ENCODE results near the gene BCL11B. TPM values are rescaled to one million over a fixed set of nuclear protein-coding genes. Genes with fewer than 3 reads are reported as not detected.

BCL11B gene
- total and polyA plus RNA-seq, 2 of the 8 experiments (the other 6 are each of a cell fraction or from before 2014, with no cell fraction given) = 0.63 to 5.9 TPM

- TF ChIP-seq CHD2 (IDR thresholded peaks at IDR 0.05; ENCODE audit: low read length) = no peak
- TF ChIP-seq EP300 (IDR thresholded peaks at IDR 0.05; ENCODE audit: borderline replicate concordance in 1 of 2, low read depth in 2 of 2, low read length in 2 of 2) = no peak
- TF ChIP-seq ASH2L (IDR thresholded peaks at IDR 0.05; ENCODE audit: low read length) = no peak
- no peak for TF ChIP-seq POU5F1 (IDR thresholded peaks at IDR 0.05; ENCODE audit: low read depth, low read length)
- TF ChIP-seq SUZ12 (IDR thresholded peaks at IDR 0.05; ENCODE audit: low read length) = no peak
- TF ChIP-seq CBX5 (IDR thresholded peaks at IDR 0.05; ENCODE audit: low read depth, low read length) = no peak
- no peak for TF ChIP-seq PHF8 (conservative IDR thresholded peaks at IDR 0.05; ENCODE audit: low read depth, low read length)
- TF ChIP-seq JUN (IDR thresholded peaks at IDR 0.05; ENCODE audit: low read depth, low read length) = no peak
- TF ChIP-seq HDAC2 (IDR thresholded peaks at IDR 0.05; ENCODE audit: borderline replicate concordance in 1 of 2, low read depth in 2 of 2, low read length in 2 of 2) = no peak
- TF ChIP-seq, protein P1, sequence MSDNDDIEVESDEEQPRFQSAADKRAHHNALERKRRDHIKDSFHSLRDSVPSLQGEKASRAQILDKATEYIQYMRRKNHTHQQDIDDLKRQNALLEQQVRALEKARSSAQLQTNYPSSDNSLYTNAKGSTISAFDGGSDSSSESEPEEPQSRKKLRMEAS (IDR thresholded peaks at IDR 0.05) = no peak
- no peak for TF ChIP-seq SAP30 (IDR thresholded peaks at IDR 0.05; ENCODE audit: insufficient read depth, insufficient replicate concordance, low read length)
- H4K91ac ChIP-seq (replicated peaks; ENCODE audit: insufficient read length, low read length) = no peak overlapping the region
- WGBS, 2 experiments (ENCODE audit: extremely low coverage in 1 of 2, insufficient coverage in 1 of 2, insufficient read length in 1 of 2, insufficient replicate concordance in 2 of 2, low coverage in 1 of 2, low lambda C conversion rate in 2 of 2, missing lambda C conversion rate in 1 of 2) = 85% methylated on average over 12 of the region's 12 CpGs; no CpG with 5 or more reads in 1 of the 2 experiments
- no peak overlapping the region; the same call in 1 of the 2 replicates for H2BK12ac ChIP-seq (ENCODE audit: low read depth, low read length)
- H2AFZ ChIP-seq (ENCODE audit: low read length) = no peak overlapping the region
- no peak overlapping the region for H3K4ac ChIP-seq (replicated peaks; ENCODE audit: insufficient read length, low read depth, low read length)
- no peak overlapping the region for H3K9ac ChIP-seq (replicated peaks in 1 of 4; ENCODE audit: extremely low read depth in 1 of 4, low read depth in 3 of 4, low read length in 3 of 4)
- no peak overlapping the region for H4K5ac ChIP-seq (ENCODE audit: insufficient read length, low read depth, low read length)
- H3K36me3 ChIP-seq (ENCODE audit: control insufficient read depth in 2 of 4, insufficient read depth in 4 of 4, low read length in 3 of 4) = no peaks in the 10 kb centered on the region
- no peak overlapping the region for H4K8ac ChIP-seq (ENCODE audit: extremely low read depth, insufficient read depth, low read length)
- no peaks in the 10 kb centered on the region for H3K9me3 ChIP-seq (ENCODE audit: insufficient read depth in 2 of 2, low read depth in 1 of 2, low read length in 1 of 2)
- FAIRE-seq = no peak
- H2BK5ac ChIP-seq (ENCODE audit: low read depth, low read length) = no peak overlapping the region
- 0 out of 2 replicates have a peak overlapping the region, but pooled peaks have one; percentile 8 for H2BK15ac ChIP-seq (ENCODE audit: low read length)
- no peaks in the 10 kb centered on the region for H3K79me1 ChIP-seq (ENCODE audit: low read depth, low read length)
- H3K56ac ChIP-seq (replicated peaks; ENCODE audit: insufficient read length, low read depth, low read length) = no peak overlapping the region
- no peak overlapping the region for H3K4me2 ChIP-seq (ENCODE audit: insufficient read depth in 1 of 2, low read depth in 2 of 2, low read length in 2 of 2)
- CTCF ChIA-PET (ENCODE audit: partially characterized antibody) = interaction anchor here (1.6 kb wide), 2 partner anchors 37 to 137 kb away, joined by 3 read pairs; no protein-coding TSS in a partner anchor
- no peak overlapping the region for H3K27ac ChIP-seq (ENCODE audit: low read depth, low read length)
- H3K23ac ChIP-seq (ENCODE audit: insufficient read length) = no peak overlapping the region
- POLR2A ChIA-PET (ENCODE audit: partially characterized antibody) = no interaction called here
- no peak overlapping the region for H3K18ac ChIP-seq (ENCODE audit: extremely low read depth, low read length)
- H3K14ac ChIP-seq (ENCODE audit: insufficient read length) = no peak overlapping the region
- no peak overlapping the region for H2AK5ac ChIP-seq (ENCODE audit: low read depth, low read length)
- H2BK120ac ChIP-seq (replicated peaks; ENCODE audit: low read depth, low read length) = no peak overlapping the region
- H3K23me2 ChIP-seq (ENCODE audit: low read depth, low read length) = no peaks in the 10 kb centered on the region
- no peaks in the 10 kb centered on the region for H3K79me2 ChIP-seq (ENCODE audit: control insufficient read depth in 1 of 2, insufficient read depth in 2 of 2, low read length in 2 of 2)
- DNase-seq (ENCODE audit: low read depth in 1 of 2, low spot score in 2 of 2) = peak in 1 of 2 experiments; percentile 41
- no peak overlapping the region for H3K4me3 ChIP-seq (ENCODE audit: extremely low read depth in 1 of 4, insufficient read depth in 2 of 4, low read depth in 3 of 4, low read length in 4 of 4)
- peaks cover 0 to 11% (median 3%) of the 10 kb centered on the region in 4 experiments; a peak in 6 of 7 replicates for H3K4me1 ChIP-seq (replicated peaks in 1 of 4; ENCODE audit: control insufficient read depth in 3 of 4, insufficient read depth in 4 of 4, low read length in 3 of 4)
- no peaks in the 10 kb centered on the region for H4K20me1 ChIP-seq (replicated peaks in 1 of 2; ENCODE audit: control insufficient read depth in 1 of 2, insufficient read depth in 2 of 2, low read length in 2 of 2)
- H2BK20ac ChIP-seq (ENCODE audit: low read length) = no peak overlapping the region
- H3K27me3 ChIP-seq (replicated peaks in 1 of 4; ENCODE audit: control insufficient read depth in 3 of 4, extremely low read depth in 1 of 4, insufficient read depth in 3 of 4, low read length in 3 of 4) = 0 out of 7 replicates have a peak, but pooled peaks cover 0 to 3% (median 0%) of the 10 kb centered on the region in 4 experiments
Observed at GRCh38 chr14:99129211-99129696, 142.7 kb downstream of the BCL11B start.

Measured in H1 (cell line).